GM12878 (cell line): ENCODE data around the gene GJB6. TPM values are rescaled to one million over a fixed set of nuclear protein-coding genes. Genes with fewer than 3 reads are reported as not detected.

ENCODE experiments used
- ATAC-seq: fragments of 200-7000 bp; cut with Tn5 transposase; 3 replicates; pipeline ENCODE4 v1.9.1; 2020; ENCODE audit warnings: mild to moderate bottlenecking, moderate library complexity
- BruUV-seq: library from RNA; stranded (reverse); fragments of 400-500 nt; replicated peaks from 2 replicates; lab custom pipeline; 2021; lab: Mats Ljungman, UMichigan
- CTCF ChIA-PET: fragments of 300-600 bp; sonication (Branson Sonifier 250); formaldehyde crosslinking; extraction: SDS; loops from one replicate; lab custom pipeline; 2021; ENCODE audit warnings: inconsistent platforms; lab: Yijun Ruan, JAX
- POLR2A ChIA-PET: fragments of 350-600 bp; formaldehyde crosslinking; extraction: SDS; loops from one replicate; lab custom pipeline; 2021; ENCODE audit warnings: inconsistent platforms; lab: Charles Lee
- RAD21 ChIA-PET: fragments of 300-600 bp; sonication (Branson Sonifier 250); formaldehyde crosslinking; loops from one replicate; lab custom pipeline; 2023; ENCODE audit warnings: antibody characterized with exemption; ENCODE audit not compliant: unreplicated experiment; lab: Charles Lee
- SMC1A ChIA-PET: fragments of 300-600 bp; sonication (Branson Sonifier 250); formaldehyde crosslinking; loops from one replicate; lab custom pipeline; 2023; ENCODE audit not compliant: unreplicated experiment, uncharacterized antibody; lab: Charles Lee
- DNase-seq: peaks from one replicate; pipeline ENCODE4 v3.0.0-alpha.2; 2011; ENCODE audit warnings: low read depth, low spot score
- FAIRE-seq: peaks from 3 replicates; lab custom pipeline; 2011; peaks lifted over from hg19 to GRCh38; lab: Jason Lieb, UNC
- H2AFZ ChIP-seq: 2 replicates; pipeline ENCODE4 v1.6.0; 2011; ENCODE audit warnings: low read depth, low read length, control low read depth; ENCODE audit not compliant: control insufficient read depth
- H3K27ac ChIP-seq: 2 replicates; pipeline ENCODE4 v1.5.1; 2011; ENCODE audit warnings: control low read depth; ENCODE audit not compliant: control insufficient read depth, insufficient read depth
- H3K27me3 ChIP-seq, 2 experiments: replicated peaks in 1 of 2; 2 replicates each; pipeline versions ENCODE4 v1.6.0 to v1.6.1; 2011; ENCODE audit warnings: low read length in 1 of 2; ENCODE audit not compliant: control insufficient read depth in 2 of 2, insufficient read depth in 2 of 2
- H3K36me3 ChIP-seq, 2 experiments: 2 replicates each; pipeline ENCODE4 v1.5.1; 2011; ENCODE audit warnings: low read length in 1 of 2; ENCODE audit not compliant: control insufficient read depth in 2 of 2, insufficient read depth in 2 of 2
- H3K4me1 ChIP-seq: 2 replicates; pipeline ENCODE4 v1.6.1; 2011; ENCODE audit warnings: mild to moderate bottlenecking, low read length, moderate library complexity, mixed read lengths; ENCODE audit not compliant: control insufficient read depth, insufficient read depth
- H3K4me2 ChIP-seq: 2 replicates; pipeline ENCODE4 v1.6.0; 2011; ENCODE audit warnings: control low read depth; ENCODE audit not compliant: control insufficient read depth, insufficient read depth
- H3K4me3 ChIP-seq: fragments of 200-600 bp; sonication (generic); 2 replicates; pipeline ENCODE4 v1.5.1; 2016
- H3K79me2 ChIP-seq: 2 replicates; pipeline ENCODE4 v1.6.0; 2011; ENCODE audit warnings: low read length; ENCODE audit not compliant: control insufficient read depth, insufficient read depth
- H3K9ac ChIP-seq: 2 replicates; pipeline ENCODE4 v1.8.0; 2011; ENCODE audit warnings: low read length, control low read depth, mixed read lengths; ENCODE audit not compliant: control insufficient read depth, insufficient read depth
- H3K9me3 ChIP-seq: replicated peaks from 3 replicates; pipeline ENCODE4 v1.5.1; 2011; ENCODE audit warnings: mild to moderate bottlenecking, low read length; ENCODE audit not compliant: control insufficient read depth, insufficient read depth
- H4K20me1 ChIP-seq: 2 replicates; pipeline ENCODE4 v1.6.0; 2011; ENCODE audit not compliant: control insufficient read depth, insufficient read depth
- ESRRA ChIP-seq: IDR thresholded peaks from 2 replicates; pipeline ENCODE4 v1.6.1; 2012; ENCODE audit warnings: mild to moderate bottlenecking, low read length, improper control_type of control experiment
- HCFC1 ChIP-seq: fragments of 150-350 bp; IDR thresholded peaks from 2 replicates; pipeline ENCODE4 v1.6.1; 2014; ENCODE audit warnings: low read length
- MEF2B ChIP-seq: fragments of 450-650 bp; IDR thresholded peaks from 2 replicates; pipeline ENCODE4 v1.6.1; 2018; ENCODE audit warnings: mild to moderate bottlenecking, moderate library complexity; ENCODE audit not compliant: partially characterized antibody, poor library complexity, severe bottlenecking
- NBN ChIP-seq: fragments of 450-650 bp; IDR thresholded peaks from 2 replicates; pipeline ENCODE4 v1.6.1; 2016
- NFYB ChIP-seq: IDR thresholded peaks from 2 replicates; pipeline ENCODE4 v1.6.1; 2011; ENCODE audit warnings: low read depth, mild to moderate bottlenecking, low read length, improper control_type of control experiment, moderate library complexity; ENCODE audit not compliant: insufficient read depth
- PAX8 ChIP-seq: fragments of 450-650 bp; IDR thresholded peaks from 2 replicates; pipeline ENCODE4 v1.6.1; 2017; ENCODE audit warnings: mild to moderate bottlenecking, moderate library complexity
- POLR2AphosphoS2 ChIP-seq: IDR thresholded peaks from 2 replicates; pipeline ENCODE4 v1.6.1; 2011; ENCODE audit warnings: low read depth, mild to moderate bottlenecking, low read length, improper control_type of control experiment, moderate library complexity
- RBBP5 ChIP-seq: fragments of 200-600 bp; sonication (generic); conservative IDR thresholded peaks from 2 replicates; pipeline ENCODE4 v1.6.1; 2016
- SRF ChIP-seq, 2 experiments: IDR thresholded peaks; 2 replicates each; pipeline ENCODE4 v1.6.1; 2011; ENCODE audit warnings: low read depth in 2 of 2, low read length in 2 of 2, mild to moderate bottlenecking in 1 of 2, moderate library complexity in 1 of 2
- ZNF622 ChIP-seq: fragments of 450-650 bp; IDR thresholded peaks from 2 replicates; pipeline ENCODE4 v1.6.1; 2017; ENCODE audit warnings: mild to moderate bottlenecking, inconsistent platforms
- ZNF687 ChIP-seq: fragments of 450-650 bp; IDR thresholded peaks from 2 replicates; pipeline ENCODE4 v1.6.1; 2017; ENCODE audit warnings: mild to moderate bottlenecking, moderate library complexity
- WGBS: methylation state at CpG from one replicate; pipeline ENCODE4 v1.1.6; 2016; ENCODE audit warnings: low lambda C conversion rate; ENCODE audit not compliant: insufficient replicate concordance, insufficient coverage; ENCODE audit errors: missing lambda C conversion rate; 5-methylcytosine and 5-hydroxymethylcytosine counted together
- in situ Hi-C: fragments of 300-500 bp; cut with MboI; formaldehyde crosslinking; loops from 9 replicates; pipeline ENCODE4 v1.14.3; 2018; ENCODE audit warnings: mixed read lengths
- intact Hi-C: fragments of 100-400 bp; cut with micrococcal nuclease; formaldehyde crosslinking; loops from one replicate; pipeline ENCODE4 v1.14.2; 2022; ENCODE audit not compliant: unreplicated experiment
- polyA plus RNA-seq, 11 experiments: library from polyadenylated mRNA; depleted of rRNA in 4 of 11; unstranded in 6 of 11; stranded (reverse) in 5 of 11; fragments of >200 nt; fragmentation: Nextera tagmentation in 4 of 11; fragmentation: Illumina TruSeq in 1 of 11; extraction: Ambion mirVana in 4 of 11; extraction: Trizol in 1 of 11; gene quantifications; 1 replicate in 1 of 11; 2 replicates in 10 of 11; pipeline versions ENCODE4 v1.2.1 to v1.2.3, GENCODE V29; 2011 to 2016; ENCODE audit warnings: inconsistent platforms in 2 of 11, missing spikeins in 2 of 11, low read depth in 1 of 11
- total RNA-seq, 4 experiments: library from RNA; depleted of rRNA in 3 of 4; stranded (reverse); fragments of >200 nt in 3 of 4; fragmentation: Illumina TruSeq in 1 of 4; extraction: Trizol in 1 of 4; gene quantifications; 2 replicates each; pipeline versions ENCODE4 v1.2.1 to v1.2.3, GENCODE V29; 2013 to 2021

GJB6 gene
- total and polyA plus RNA-seq, 10 of the 15 experiments (the other 5 are each of a cell fraction or from before 2014, with no cell fraction given), result 0.03 TPM; not detected in 9

- Histone ChIP-seq H3K4me2 (no peak overlapping the region), H4K20me1 (no peaks in the 10 kb centered on the region), H3K27ac (no peak overlapping the region), H3K9ac (no peak overlapping the region), H3K27me3 (peaks cover 7 to 25% of the 10 kb centered on the region in 2 experiments; a peak in 3 of 4 replicates), H3K9me3 (no peaks in the 10 kb centered on the region), H3K36me3 (no peaks in the 10 kb centered on the region), H3K4me1 (peaks cover 12% of the 10 kb centered on the region), H3K4me3 (no peak overlapping the region), H3K79me2 (no peaks in the 10 kb centered on the region), H2AFZ (no peak overlapping the region)
- no peak for ATAC-seq
- RAD21 ChIA-PET, result interaction anchor here (1.1 to 1.5 kb wide), 2 partner anchors 8 to 735 kb away, joined by 3 read pairs; no protein-coding TSS in a partner anchor
- POLR2A ChIA-PET, result no interaction called here
- TF ChIP-seq ESRRA (no peak), ZNF622 (no peak), PAX8 (no peak), NFYB (no peak), SRF (IDR thresholded peaks at IDR 0.05; ENCODE audit: low read depth in 2 of 2, low read length in 2 of 2) (no peak), HCFC1 (no peak), POLR2AphosphoS2 (no peak), RBBP5 (no peak), ZNF687 (no peak), MEF2B (no peak), NBN (no peak)
- CTCF ChIA-PET, result interaction anchor here (0.5 to 1.4 kb wide), 4 partner anchors 14 to 735 kb away, joined by 3 to 4 read pairs (median 3); no protein-coding TSS in a partner anchor
- DNase-seq, result no peak
- BruUV-seq, result no TSS peak
- WGBS, result 82% methylated on average over 16 of the region's 16 CpGs
- intact Hi-C loops (loop anchor here (5.0 kb wide), 1 partner anchor 222 kb away; no protein-coding TSS in a partner anchor), in situ Hi-C loops (loop anchor here (25.0 kb wide), 1 partner anchor 647 kb away; no protein-coding TSS in a partner anchor)
- SMC1A ChIA-PET, result no interaction called here
- FAIRE-seq, result no peak
Observed at GRCh38 chr13:20190481-20191310, 41.4 kb downstream of the GJB6 start.
